Measurements from ENCODE around the gene GJA1. TPM values are rescaled to one million over a fixed set of nuclear protein-coding genes. Genes with fewer than 3 reads are reported as not detected.
A peak's percentile ranks its signal among the peaks of the same experiment; 100 is the strongest.

The GJA1 gene
- total and polyA plus RNA-seq, 12 donors: 49.2 to 404 (median 272) TPM

- intact Hi-C loops (cut with DNase I): no loop called here
- no peak overlapping the region for H3K4me3 ChIP-seq
- peaks cover 0 to 10% (median 0%) of the 10 kb centered on the region in 9 donors for H3K4me1 ChIP-seq
- H3K27ac ChIP-seq: no peak overlapping the region
- DNase-seq: no peak
- TF ChIP-seq CTCF (IDR thresholded peaks at IDR 0.05): no peak
- H3K27me3 ChIP-seq: no peaks in the 10 kb centered on the region
- no peak for ATAC-seq
- WGBS, 2 donors: 93% methylated on average over 18 of the region's 18 CpGs
- no peaks in the 10 kb centered on the region for H3K36me3 ChIP-seq
- no peaks in the 10 kb centered on the region for H3K9me3 ChIP-seq
These were observed 44.8 kb downstream of the GJA1 start for GRCh38 chr6:121480099-121480713.

- 73 to 78% methylated on average over 6 of the region's 6 CpGs for WGBS, 2 donors
- Histone ChIP-seq H3K9me3 (no peaks in the 10 kb centered on the region), H3K4me3 (no peak overlapping the region), H3K36me3 (no peaks in the 10 kb centered on the region), H3K27me3 (no peaks in the 10 kb centered on the region), H3K4me1 (peaks cover 0 to 10% (median 0%) of the 10 kb centered on the region in 9 donors), H3K27ac (peak overlapping the region in 2 of 10 donors; percentile 19 to 31)
- no peak for TF ChIP-seq CTCF (IDR thresholded peaks at IDR 0.05)
- ATAC-seq (peak in 4 of 8 donors; percentile 53 to 86 (median 62)), DNase-seq (no peak)
- intact Hi-C loops (cut with DNase I): no loop called here
These were observed 46.7 kb downstream of the GJA1 start for GRCh38 chr6:121482004-121482693.

GRCh38 chr6:121482751-121483150 lies 47.3 kb downstream of the GJA1 start:
- ATAC-seq: no peak
- no peak for DNase-seq
- intact Hi-C loops (cut with DNase I): no loop called here
- H3K27ac ChIP-seq: no peak overlapping the region
- no peaks in the 10 kb centered on the region for H3K9me3 ChIP-seq
- no peak for TF ChIP-seq CTCF (IDR thresholded peaks at IDR 0.05)
- H3K4me3 ChIP-seq: no peak overlapping the region
- H3K27me3 ChIP-seq: no peaks in the 10 kb centered on the region
- no peaks in the 10 kb centered on the region for H3K36me3 ChIP-seq
- peaks cover 0 to 10% (median 0%) of the 10 kb centered on the region in 9 donors for H3K4me1 ChIP-seq

- H3K27me3 ChIP-seq: no peaks in the 10 kb centered on the region
- peaks cover 0 to 10% (median 0%) of the 10 kb centered on the region in 9 donors for H3K4me1 ChIP-seq
- DNase-seq: no peak
- no peaks in the 10 kb centered on the region for H3K36me3 ChIP-seq
- H3K9me3 ChIP-seq: no peaks in the 10 kb centered on the region
- ATAC-seq: no peak
- intact Hi-C loops (cut with DNase I): no loop called here
- TF ChIP-seq CTCF (IDR thresholded peaks at IDR 0.05): no peak
- H3K27ac ChIP-seq: no peak overlapping the region
- no peak overlapping the region for H3K4me3 ChIP-seq
- WGBS, 2 donors: 46 to 63% methylated on average over 2 of the region's 2 CpGs
These were observed 49.9 kb downstream of the GJA1 start for GRCh38 chr6:121485359-121485811.

Measured in heart right ventricle (tissue), 16 donors.